NOMO-1 treated with dmso at 0.1 percent for 144 hours (cell line): Measurements from ENCODE around the gene SULT4A1.

Experiments used
- DNase-seq: peaks from one replicate; lab custom pipeline; 2025; ENCODE audit not compliant: unreplicated experiment; lab: John Stamatoyannopoulos, UW

SULT4A1 gene

GRCh38 chr22:43828998-43829782 lies 33.1 kb downstream of the SULT4A1 start:
- no peak for DNase-seq

GRCh38 chr22:43828725-43828997 lies 33.7 kb downstream of the SULT4A1 start:
- no peak for DNase-seq

GRCh38 chr22:43827926-43828724 lies 34.2 kb downstream of the SULT4A1 start:
- no peak for DNase-seq

- DNase-seq, result no peak
Measured at GRCh38 chr22:43827003-43827735, 35.1 kb downstream of the SULT4A1 start.

GRCh38 chr22:43826142-43827002 lies 35.9 kb downstream of the SULT4A1 start:
- DNase-seq, result no peak

- no peak for DNase-seq
Measured at GRCh38 chr22:43825651-43826050, 36.7 kb downstream of the SULT4A1 start.

- DNase-seq, result no peak
Measured at GRCh38 chr22:43824724-43825420, 37.4 kb downstream of the SULT4A1 start.

- no peak for DNase-seq
Measured at GRCh38 chr22:43823911-43824665, 38.2 kb downstream of the SULT4A1 start.

- DNase-seq, result no peak
Measured at GRCh38 chr22:43823353-43823908, 38.9 kb downstream of the SULT4A1 start.

- no peak for DNase-seq
Measured at GRCh38 chr22:43821606-43822425, 40.5 kb downstream of the SULT4A1 start.

GRCh38 chr22:43820651-43821305 lies 41.5 kb downstream of the SULT4A1 start:
- DNase-seq, result no peak

GRCh38 chr22:43819931-43820640 lies 42.2 kb downstream of the SULT4A1 start:
- no peak for DNase-seq

GRCh38 chr22:43819421-43819921 lies 42.8 kb downstream of the SULT4A1 start:
- no peak for DNase-seq

GRCh38 chr22:43818981-43819380 lies 43.3 kb downstream of the SULT4A1 start:
- no peak for DNase-seq

- no peak for DNase-seq
Measured at GRCh38 chr22:43817402-43817801, 44.9 kb downstream of the SULT4A1 start.

GRCh38 chr22:43814264-43814663 lies 48.0 kb downstream of the SULT4A1 start:
- DNase-seq, result no peak

GRCh38 chr22:43812890-43813289 lies 49.4 kb downstream of the SULT4A1 start:
- DNase-seq, result no peak
